GM19397 (cell line): ENCODE results near the gene TTC14.

Experiments used
- ATAC-seq: cut with Tn5 transposase; IDR thresholded peaks from one replicate; pipeline ENCODE4 v1.9.1; 2021; ENCODE audit warnings: mild to moderate bottlenecking, moderate library complexity; ENCODE audit not compliant: unreplicated experiment

The TTC14 gene

GRCh38 chr3:180626844-180627243 lies 24.9 kb downstream of the TTC14 start:
- peak; percentile 94 for ATAC-seq

GRCh38 chr3:180630371-180630770 lies 28.4 kb downstream of the TTC14 start:
- ATAC-seq: no peak

GRCh38 chr3:180631317-180631716 lies 29.4 kb downstream of the TTC14 start:
- no peak for ATAC-seq

GRCh38 chr3:180633722-180634121 lies 31.8 kb downstream of the TTC14 start:
- ATAC-seq: no peak

GRCh38 chr3:180640987-180641386 lies 39.0 kb downstream of the TTC14 start:
- ATAC-seq: no peak

- no peak for ATAC-seq
Measured at GRCh38 chr3:180646187-180646790, 44.3 kb downstream of the TTC14 start.

- no peak for ATAC-seq
Measured at GRCh38 chr3:180656406-180656805, 54.4 kb downstream of the TTC14 start.

- no peak for ATAC-seq
Measured at GRCh38 chr3:180657094-180657493, 55.1 kb downstream of the TTC14 start.
